Activated CD8-positive, alpha-beta T cell treated with anti-CD3 and anti-CD28 coated beads, Interleukin-2, amount 10 ng/mL, durations not matched to agents 7 days and 5 days (primary cell): ENCODE results near the gene TMEM183A. TPM values are rescaled to one million over a fixed set of nuclear protein-coding genes. Genes with fewer than 3 reads are reported as not detected.

Source experiments
- ATAC-seq: fragments of 150-1000 bp; cut with Tn5 transposase; one replicate; pipeline ENCODE4 v1.10.0; 2021; ENCODE audit warnings: moderate library complexity
- CTCF ChIA-PET: fragments of 350-600 bp; sonication (Branson Sonifier 250); formaldehyde crosslinking; loops from one replicate; lab custom pipeline; 2021; ENCODE audit warnings: antibody characterized with exemption; lab: Charles Lee
- POLR2A ChIA-PET: fragments of 350-600 bp; sonication (Branson Sonifier 250); formaldehyde crosslinking; loops from one replicate; lab custom pipeline; 2021; ENCODE audit warnings: antibody characterized with exemption; lab: Charles Lee
- DNase-seq: peaks from one replicate; pipeline ENCODE4 v3.0.0-alpha.2; 2020
- H3K27ac Mint-ChIP-seq: one replicate; pipeline ENCODE4 v1.8.0; 2021; ENCODE audit warnings: mild to moderate bottlenecking, mixed read lengths
- H3K27me3 Mint-ChIP-seq: one replicate; pipeline ENCODE4 v1.8.0; 2021; ENCODE audit warnings: low read depth, mixed read lengths
- H3K36me3 Mint-ChIP-seq: one replicate; pipeline ENCODE4 v1.8.0; 2021; ENCODE audit warnings: low read depth, mixed read lengths
- H3K4me1 Mint-ChIP-seq: one replicate; pipeline ENCODE4 v1.8.0; 2021; ENCODE audit warnings: low read depth, mixed read lengths
- H3K4me3 Mint-ChIP-seq: one replicate; pipeline ENCODE4 v1.8.0; 2021; ENCODE audit warnings: mild to moderate bottlenecking, mixed read lengths
- H3K9me3 Mint-ChIP-seq: one replicate; pipeline ENCODE4 v1.8.0; 2022; ENCODE audit warnings: mixed read lengths; ENCODE audit not compliant: insufficient read depth
- total RNA-seq, 2 experiments: library from RNA; stranded (reverse); gene quantifications; one replicate each; pipeline ENCODE4 v1.2.3, GENCODE V29; 2021

The TMEM183A gene
- total RNA-seq, 2 experiments from 2014 or later: 78.3 to 81.3 TPM

GRCh38 chr1:203039609-203040512, 32.7 kb downstream of the TMEM183A start:
- POLR2A ChIA-PET: interaction anchor here (1.3 to 1.7 kb wide), 2 partner anchors 13 to 33 kb away, joined by 4 to 5 read pairs; partner anchors contain the start of genes PPFIA4 and TMEM183A
- no peak for DNase-seq
- H3K27ac Mint-ChIP-seq: no peak overlapping the region
- CTCF ChIA-PET: interaction anchor here (0.7 to 3.2 kb wide), 44 partner anchors 9 to 340 kb away, joined by 3 to 116 read pairs (median 5); partner anchors contain the start of genes MYBPH and PPFIA4
- peak; percentile 25 for ATAC-seq
- H3K4me3 Mint-ChIP-seq: no peak overlapping the region
- H3K4me1 Mint-ChIP-seq: peaks cover 10% of the 10 kb centered on the region
- no peaks in the 10 kb centered on the region for H3K27me3 Mint-ChIP-seq
- no peaks in the 10 kb centered on the region for H3K36me3 Mint-ChIP-seq
- no peaks in the 10 kb centered on the region for H3K9me3 Mint-ChIP-seq

- ChIA-PET CTCF (interaction anchor here (0.9 to 3.2 kb wide), 22 partner anchors 12 to 315 kb away, joined by 3 to 116 read pairs (median 8); partner anchors contain the start of genes MYBPH and PPFIA4), POLR2A (no interaction called here)
- ATAC-seq (no peak), DNase-seq (no peak)
- Mint-ChIP-seq H3K36me3 (peaks cover 3% of the 10 kb centered on the region), H3K27ac (no peak overlapping the region), H3K4me1 (peaks cover 10% of the 10 kb centered on the region), H3K27me3 (no peaks in the 10 kb centered on the region), H3K9me3 (no peaks in the 10 kb centered on the region), H3K4me3 (no peak overlapping the region)
Observed at GRCh38 chr1:203040513-203041275, 33.5 kb downstream of the TMEM183A start.

GRCh38 chr1:203041351-203041932, 34.3 kb downstream of the TMEM183A start:
- peaks cover 10% of the 10 kb centered on the region for H3K4me1 Mint-ChIP-seq
- ChIA-PET CTCF (interaction anchor here (1.3 to 3.2 kb wide), 7 partner anchors 14 to 176 kb away, joined by 3 to 116 read pairs (median 10); no protein-coding TSS in a partner anchor), POLR2A (no interaction called here)
- no peaks in the 10 kb centered on the region for H3K27me3 Mint-ChIP-seq
- ATAC-seq (no peak), DNase-seq (no peak)
- H3K9me3 Mint-ChIP-seq: no peaks in the 10 kb centered on the region
- no peak overlapping the region for H3K4me3 Mint-ChIP-seq
- H3K27ac Mint-ChIP-seq: no peak overlapping the region
- peaks cover 3% of the 10 kb centered on the region for H3K36me3 Mint-ChIP-seq

GRCh38 chr1:203043830-203044545, 36.8 kb downstream of the TMEM183A start:
- ATAC-seq (no peak), DNase-seq (no peak)
- Mint-ChIP-seq H3K36me3 (peaks cover 3% of the 10 kb centered on the region), H3K4me1 (no peaks in the 10 kb centered on the region), H3K27ac (no peak overlapping the region), H3K27me3 (no peaks in the 10 kb centered on the region), H3K4me3 (no peak overlapping the region), H3K9me3 (no peaks in the 10 kb centered on the region)
- CTCF ChIA-PET: interaction anchor here (2.4 kb wide), 1 partner anchor 128 kb away, joined by 10 read pairs; no protein-coding TSS in a partner anchor
- POLR2A ChIA-PET: no interaction called here

GRCh38 chr1:203044546-203045250, 37.5 kb downstream of the TMEM183A start:
- Mint-ChIP-seq H3K4me3 (no peak overlapping the region), H3K27me3 (no peaks in the 10 kb centered on the region), H3K4me1 (no peaks in the 10 kb centered on the region), H3K36me3 (peaks cover 3% of the 10 kb centered on the region), H3K27ac (no peak overlapping the region), H3K9me3 (no peaks in the 10 kb centered on the region)
- ChIA-PET POLR2A (no interaction called here), CTCF (no interaction called here)
- ATAC-seq (no peak), DNase-seq (no peak)

- H3K9me3 Mint-ChIP-seq: no peaks in the 10 kb centered on the region
- DNase-seq (no peak), ATAC-seq (no peak)
- peaks cover 3% of the 10 kb centered on the region for H3K36me3 Mint-ChIP-seq
- CTCF ChIA-PET: no interaction called here
- H3K27me3 Mint-ChIP-seq: no peaks in the 10 kb centered on the region
- no peak overlapping the region for H3K27ac Mint-ChIP-seq
- no peak overlapping the region for H3K4me3 Mint-ChIP-seq
- no peaks in the 10 kb centered on the region for H3K4me1 Mint-ChIP-seq
- POLR2A ChIA-PET: no interaction called here
Observed at GRCh38 chr1:203045336-203045735, 38.2 kb downstream of the TMEM183A start.

GRCh38 chr1:203045821-203046594, 38.8 kb downstream of the TMEM183A start:
- no peak overlapping the region for H3K27ac Mint-ChIP-seq
- ChIA-PET POLR2A (no interaction called here), CTCF (interaction anchor here (1.1 kb wide), 1 partner anchor 217 kb away, joined by 3 read pairs; no protein-coding TSS in a partner anchor)
- H3K4me3 Mint-ChIP-seq: no peak overlapping the region
- no peaks in the 10 kb centered on the region for H3K4me1 Mint-ChIP-seq
- DNase-seq (no peak), ATAC-seq (no peak)
- no peaks in the 10 kb centered on the region for H3K27me3 Mint-ChIP-seq
- no peaks in the 10 kb centered on the region for H3K9me3 Mint-ChIP-seq
- H3K36me3 Mint-ChIP-seq: peaks cover 3% of the 10 kb centered on the region

GRCh38 chr1:203046984-203047630, 39.9 kb downstream of the TMEM183A start:
- Mint-ChIP-seq H3K27ac (no peak overlapping the region), H3K4me1 (no peaks in the 10 kb centered on the region), H3K9me3 (no peaks in the 10 kb centered on the region), H3K4me3 (no peak overlapping the region), H3K36me3 (peaks cover 3% of the 10 kb centered on the region), H3K27me3 (no peaks in the 10 kb centered on the region)
- POLR2A ChIA-PET: no interaction called here
- ATAC-seq (no peak), DNase-seq (no peak)
- CTCF ChIA-PET: no interaction called here

- Mint-ChIP-seq H3K27me3 (no peaks in the 10 kb centered on the region), H3K27ac (no peak overlapping the region), H3K4me1 (no peaks in the 10 kb centered on the region), H3K36me3 (peaks cover 3% of the 10 kb centered on the region), H3K4me3 (no peak overlapping the region), H3K9me3 (no peaks in the 10 kb centered on the region)
- ChIA-PET POLR2A (no interaction called here), CTCF (interaction anchor here (1.0 kb wide), 1 partner anchor 9 kb away, joined by 3 read pairs; no protein-coding TSS in a partner anchor)
- DNase-seq: no peak
- ATAC-seq: no peak
Observed at GRCh38 chr1:203048086-203048485, 40.9 kb downstream of the TMEM183A start.
